HepG2 (cell line): ENCODE data around the gene ARF6. TPM values are rescaled to one million over a fixed set of nuclear protein-coding genes. Genes with fewer than 3 reads are reported as not detected.

Experiments
- BRCA1 ChIP-seq: sonication (generic); formaldehyde crosslinking; IDR thresholded peaks from 2 replicates; pipeline ENCODE4 v1.4.0; 2020; ENCODE audit warnings: missing genetic modification reagents
- CEBPZ ChIP-seq: IDR thresholded peaks from 2 replicates; pipeline ENCODE4 v1.6.1; 2012; ENCODE audit warnings: low read length, improper control_type of control experiment
- KAT7 ChIP-seq: IDR thresholded peaks from 2 replicates; pipeline ENCODE4 v1.6.1; 2018; ENCODE audit warnings: borderline replicate concordance, missing compliant biosample characterization
- KLF11 ChIP-seq: IDR thresholded peaks from 2 replicates; pipeline ENCODE4 v1.6.1; 2016; ENCODE audit warnings: missing compliant biosample characterization
- TSC22D2 ChIP-seq: sonication (generic); formaldehyde crosslinking; IDR thresholded peaks from 2 replicates; pipeline ENCODE4 v1.5.1; 2020; ENCODE audit warnings: missing genetic modification reagents, mild to moderate bottlenecking, borderline replicate concordance
- ZBTB4 ChIP-seq: sonication (generic); formaldehyde crosslinking; IDR thresholded peaks from 2 replicates; pipeline ENCODE4 v1.4.0; 2020; ENCODE audit warnings: missing genetic modification reagents, mild to moderate bottlenecking, borderline replicate concordance
- ZBTB40 ChIP-seq, 2 experiments: fragments of 450-650 bp in 1 of 2; sonication (generic) in 1 of 2; formaldehyde crosslinking in 1 of 2; IDR thresholded peaks; 2 replicates each; pipeline versions ENCODE4 v1.6.1 to v1.8.0; 2016 to 2022; ENCODE audit warnings: antibody characterized with exemption in 1 of 2, mild to moderate bottlenecking in 1 of 2, missing genetic modification reagents in 1 of 2
- ZNF160 ChIP-seq: sonication (generic); formaldehyde crosslinking; IDR thresholded peaks from 2 replicates; pipeline ENCODE4 v1.8.0; 2022; ENCODE audit warnings: mild to moderate bottlenecking, inconsistent platforms, missing genetic modification reagents
- ZNF547 ChIP-seq: sonication (generic); formaldehyde crosslinking; IDR thresholded peaks from 2 replicates; pipeline ENCODE4 v1.5.1; 2020; ENCODE audit warnings: mild to moderate bottlenecking, missing genetic modification reagents
- ZNF569 ChIP-seq: sonication (generic); formaldehyde crosslinking; IDR thresholded peaks from 2 replicates; pipeline ENCODE4 v1.5.0; 2020; ENCODE audit warnings: mild to moderate bottlenecking, missing genetic modification reagents, moderate library complexity, borderline replicate concordance
- ZNF607 ChIP-seq: sonication (generic); formaldehyde crosslinking; IDR thresholded peaks from 2 replicates; pipeline ENCODE4 v1.5.1; 2020; ENCODE audit warnings: missing genetic modification reagents, mild to moderate bottlenecking, borderline replicate concordance
- ZNF788 ChIP-seq: sonication (generic); formaldehyde crosslinking; IDR thresholded peaks from 2 replicates; pipeline ENCODE4 v1.5.0; 2020; ENCODE audit warnings: mild to moderate bottlenecking, missing genetic modification reagents, borderline replicate concordance
- polyA plus RNA-seq, 8 experiments: library from polyadenylated mRNA; depleted of rRNA in 3 of 8; stranded (reverse) in 7 of 8; unstranded in 1 of 8; fragments of >200 nt; fragmentation: Illumina TruSeq in 4 of 8; extraction: Trizol in 4 of 8; gene quantifications; 2 replicates each; pipeline versions ENCODE4 v1.2.1 to v1.2.3, GENCODE V29; 2011 to 2016; ENCODE audit warnings: low read depth in 4 of 8, missing spikeins in 1 of 8, mixed read lengths in 1 of 8; ENCODE audit not compliant: insufficient read depth in 1 of 8
- total RNA-seq, 5 experiments: library from RNA; depleted of rRNA; stranded (reverse); fragments of >200 nt; fragmentation: Illumina TruSeq; extraction: Trizol; gene quantifications; 2 replicates each; pipeline ENCODE4 v1.2.3, GENCODE V29; 2016; ENCODE audit warnings: low read depth in 1 of 5

Gene ARF6
- total and polyA plus RNA-seq, 2 of the 13 experiments (the other 11 are each of a cell fraction or from before 2014, with no cell fraction given), result 12.7 to 31.9 TPM

GRCh38 chr14:49892636-49893308 lies at the start of gene ARF6 (continued):
- no peak for TF ChIP-seq ZBTB40 (IDR thresholded peaks at IDR 0.05)
- TF ChIP-seq ZBTB40 (CRISPR knock-in tag; IDR thresholded peaks at IDR 0.05), result peak; percentile 79
- TF ChIP-seq ZNF547 (CRISPR knock-in tag), result peak; percentile 68
- peak; percentile 85; the same call in 1 of the 2 replicates for TF ChIP-seq KAT7 (CRISPR knock-in tag)
- TF ChIP-seq ZNF607 (CRISPR knock-in tag), result peak; percentile 33
- TF ChIP-seq CEBPZ, result no peak
- TF ChIP-seq ZNF569 (CRISPR knock-in tag), result no peak
- TF ChIP-seq ZNF160, result peak; percentile 29; the same call in 1 of the 2 replicates
- no peak for TF ChIP-seq BRCA1 (CRISPR knock-in tag)
- peak; percentile 56; the same call in 1 of the 2 replicates for TF ChIP-seq KLF11 (CRISPR knock-in tag)
- TF ChIP-seq TSC22D2 (CRISPR knock-in tag), result 0 out of 2 replicates have a peak, but pooled peaks have one; percentile 61
- peak; percentile 55; the same call in 1 of the 2 replicates for TF ChIP-seq ZBTB4 (CRISPR knock-in tag)
- peak; percentile 75; the same call in 1 of the 2 replicates for TF ChIP-seq ZNF788 (CRISPR knock-in tag)
